SK-N-SH (cell line): ENCODE data around the gene DENND2A. TPM values are rescaled to one million over a fixed set of nuclear protein-coding genes. Genes with fewer than 3 reads are reported as not detected.

Experiments
- CTCF ChIA-PET: fragments of 300-600, 350-600 bp; formaldehyde crosslinking; extraction: SDS; loops from one replicate; lab custom pipeline; 2021; lab: Yijun Ruan, JAX
- POLR2A ChIA-PET: fragments of 350-600 bp; sonication (Branson Sonifier 250); formaldehyde crosslinking; extraction: SDS; loops from one replicate; lab custom pipeline; 2020; ENCODE audit warnings: antibody characterized with exemption, inconsistent platforms; lab: Yijun Ruan, JAX
- DNase-seq: peaks from one replicate; pipeline ENCODE4 v3.0.0; 2012
- H2AFZ ChIP-seq: fragments of 200-600 bp; sonication (generic); 2 replicates; pipeline ENCODE4 v1.8.1; 2016; ENCODE audit warnings: antibody characterized with exemption, mild to moderate bottlenecking, low read depth
- H3F3A ChIP-seq: fragments of 200-600 bp; sonication (generic); replicated peaks from 2 replicates; pipeline ENCODE3; 2016; ENCODE audit warnings: antibody characterized with exemption, mild to moderate bottlenecking; ENCODE audit not compliant: insufficient read depth
- H3K27ac ChIP-seq, 2 experiments: fragments of 200-500 bp in 1 of 2; fragments of 200-600 bp in 1 of 2; sonication (Bioruptor generic) in 1 of 2; sonication (generic), shearing (Covaris generic) in 1 of 2; 2 replicates each; pipeline versions ENCODE4 v1.5.1 to v1.6.1; 2014 to 2016; ENCODE audit warnings: low read depth in 2 of 2, inconsistent platforms in 1 of 2, low read length in 1 of 2, mild to moderate bottlenecking in 1 of 2, mixed read lengths in 1 of 2
- H3K27me3 ChIP-seq: fragments of 200-600 bp; sonication (generic), shearing (Covaris generic); 2 replicates; pipeline ENCODE4 v1.6.1; 2016; ENCODE audit warnings: mixed run types; ENCODE audit not compliant: insufficient read depth
- H3K36me3 ChIP-seq, 2 experiments: fragments of 200-500 bp in 1 of 2; fragments of 200-600 bp in 1 of 2; sonication (Bioruptor generic) in 1 of 2; sonication (generic) in 1 of 2; replicated peaks in 1 of 2; 2 replicates each; pipeline versions ENCODE3 to v1.5.1; 2014 to 2016; ENCODE audit warnings: low read length in 1 of 2, mild to moderate bottlenecking in 1 of 2; ENCODE audit not compliant: insufficient read depth in 2 of 2, control insufficient read depth in 1 of 2
- H3K4me1 ChIP-seq, 2 experiments: fragments of 200-500 bp in 1 of 2; fragments of 200-600 bp in 1 of 2; sonication (Bioruptor generic) in 1 of 2; sonication (generic), shearing (Covaris generic) in 1 of 2; 2 replicates each; pipeline versions ENCODE4 v1.5.1 to v1.6.1; 2014 to 2016; ENCODE audit warnings: low read depth in 1 of 2, low read length in 1 of 2, mixed run types in 1 of 2; ENCODE audit not compliant: insufficient read depth in 2 of 2, control insufficient read depth in 1 of 2
- H3K4me2 ChIP-seq: fragments of 200-600 bp; sonication (generic), shearing (Covaris generic); 2 replicates; pipeline ENCODE4 v1.6.1; 2017; ENCODE audit warnings: mixed run types
- H3K4me3 ChIP-seq, 2 experiments: fragments of 200-500 bp in 1 of 2; fragments of 200-600 bp in 1 of 2; sonication (Bioruptor generic) in 1 of 2; sonication (generic), shearing (Covaris generic) in 1 of 2; 2 replicates each; pipeline versions ENCODE4 v1.5.1 to v1.8.1; 2014 to 2016; ENCODE audit warnings: low read depth in 2 of 2, inconsistent platforms in 1 of 2, low read length in 1 of 2, mild to moderate bottlenecking in 1 of 2, mixed read lengths in 1 of 2, moderate library complexity in 1 of 2
- H3K79me2 ChIP-seq: fragments of 200-600 bp; sonication (generic); 2 replicates; pipeline ENCODE4 v1.8.1; 2017; ENCODE audit warnings: mild to moderate bottlenecking; ENCODE audit not compliant: insufficient read depth
- H3K9ac ChIP-seq: fragments of 200-600 bp; sonication (generic); 2 replicates; pipeline ENCODE4 v1.6.1; 2017; ENCODE audit warnings: mixed run types
- H3K9me2 ChIP-seq: fragments of 200-600 bp; sonication (generic); 2 replicates; pipeline ENCODE4 v1.6.1; 2017; ENCODE audit warnings: mixed run types
- H3K9me3 ChIP-seq: fragments of 200-600 bp; sonication (generic); 2 replicates; pipeline ENCODE4 v1.6.1; 2017; ENCODE audit warnings: mixed run types, mild to moderate bottlenecking, moderate library complexity
- H4K20me1 ChIP-seq: fragments of 200-600 bp; sonication (generic); 2 replicates; pipeline ENCODE4 v1.6.1; 2017; ENCODE audit warnings: mild to moderate bottlenecking, mixed run types; ENCODE audit not compliant: insufficient read depth
- CHD2 ChIP-seq: fragments of 150-350 bp; IDR thresholded peaks from 2 replicates; pipeline ENCODE4 v1.6.1; 2018; ENCODE audit warnings: low read length; ENCODE audit not compliant: partially characterized antibody
- GABPA ChIP-seq: IDR thresholded peaks from 2 replicates; pipeline ENCODE4 v1.4.0; 2012; ENCODE audit warnings: low read depth, mild to moderate bottlenecking
- GATA2 ChIP-seq: sonication (generic); formaldehyde crosslinking; IDR thresholded peaks from 2 replicates; pipeline ENCODE4 v1.5.0; 2020; ENCODE audit warnings: mild to moderate bottlenecking, missing genetic modification reagents
- MAX ChIP-seq: IDR thresholded peaks from 2 replicates; pipeline ENCODE4 v1.4.0; 2012; ENCODE audit warnings: low read depth
- MEF2A ChIP-seq: IDR thresholded peaks from 2 replicates; pipeline ENCODE4 v1.4.0; 2012; ENCODE audit warnings: low read depth, borderline replicate concordance
- MXI1 ChIP-seq: IDR thresholded peaks from 2 replicates; pipeline ENCODE4 v1.6.1; 2012; ENCODE audit warnings: mild to moderate bottlenecking, low read depth, low read length, improper control_type of control experiment
- NRF1 ChIP-seq: IDR thresholded peaks from 2 replicates; pipeline ENCODE4 v1.6.1; 2012; ENCODE audit warnings: low read depth, mild to moderate bottlenecking, low read length
- POLR2AphosphoS5 ChIP-seq: IDR thresholded peaks from 2 replicates; pipeline ENCODE4 v1.6.1; 2012; ENCODE audit warnings: low read depth, low read length
- RAD21 ChIP-seq: IDR thresholded peaks from 2 replicates; pipeline ENCODE4 v1.6.1; 2012; ENCODE audit warnings: mild to moderate bottlenecking, low read length
- RCOR1 ChIP-seq: fragments of 150-350 bp; IDR thresholded peaks from 2 replicates; pipeline ENCODE4 v1.6.1; 2017; ENCODE audit warnings: antibody characterized with exemption, low read length
- REST ChIP-seq: IDR thresholded peaks from 2 replicates; pipeline ENCODE4 v1.6.1; 2012; ENCODE audit warnings: mild to moderate bottlenecking, low read depth, low read length, moderate library complexity
- RFX5 ChIP-seq: IDR thresholded peaks from 2 replicates; pipeline ENCODE4 v1.6.1; 2012; ENCODE audit warnings: mild to moderate bottlenecking, improper control_type of control experiment, low read length
- TAF1 ChIP-seq: IDR thresholded peaks from 2 replicates; pipeline ENCODE4 v1.6.1; 2012; ENCODE audit warnings: low read depth, mild to moderate bottlenecking, low read length, moderate library complexity, borderline replicate concordance
- USF1 ChIP-seq: IDR thresholded peaks from 2 replicates; pipeline ENCODE4 v1.4.0; 2012; ENCODE audit warnings: low read depth, borderline replicate concordance
- ZBTB33 ChIP-seq: IDR thresholded peaks from 2 replicates; pipeline ENCODE4 v1.4.0; 2012; ENCODE audit warnings: low read depth, borderline replicate concordance
- WGBS: methylation state at CpG from one replicate; pipeline ENCODE4 v1.1.6; 2017; ENCODE audit warnings: low lambda C conversion rate; 5-methylcytosine and 5-hydroxymethylcytosine counted together
- polyA plus RNA-seq, 3 experiments: library from polyadenylated mRNA; depleted of rRNA; stranded (reverse); fragments of >200 nt; gene quantifications; 2 replicates each; pipeline ENCODE4 v1.2.3, GENCODE V29; 2012

Gene DENND2A
- polyA plus RNA-seq, 1 of the 3 experiments (the other 2 are of a cell fraction): 3.5 TPM

GRCh38 chr7:140689199-140690152, 48.9 kb upstream of the DENND2A start (continued):
- TF ChIP-seq ZBTB33: no peak
- no peak for TF ChIP-seq RFX5
- TF ChIP-seq GABPA: no peak
- TF ChIP-seq NRF1: no peak
- TF ChIP-seq MXI1: no peak
- no peak for TF ChIP-seq RCOR1
- TF ChIP-seq CHD2: no peak
- TF ChIP-seq POLR2AphosphoS5: no peak

GRCh38 chr7:140688341-140688740, 47.7 kb upstream of the DENND2A start:
- H3K9ac ChIP-seq: no peak overlapping the region
- no peak overlapping the region for H3K4me3 ChIP-seq
- H3K4me1 ChIP-seq: no peaks in the 10 kb centered on the region
- H3F3A ChIP-seq: no peaks in the 10 kb centered on the region
- H4K20me1 ChIP-seq: no peaks in the 10 kb centered on the region
- ChIA-PET POLR2A (no interaction called here), CTCF (interaction anchor here (1.0 kb wide), 1 partner anchor 207 kb away, joined by 3 read pairs; no protein-coding TSS in a partner anchor)
- H3K9me3 ChIP-seq: no peaks in the 10 kb centered on the region
- 89% methylated on average over 6 of the region's 6 CpGs for WGBS
- no peaks in the 10 kb centered on the region for H3K79me2 ChIP-seq
- H3K9me2 ChIP-seq: no peaks in the 10 kb centered on the region
- DNase-seq: no peak
- no peak overlapping the region for H3K4me2 ChIP-seq
- peaks cover 5 to 11% of the 10 kb centered on the region in 2 experiments for H3K36me3 ChIP-seq
- H3K27me3 ChIP-seq: no peaks in the 10 kb centered on the region
- no peak overlapping the region for H2AFZ ChIP-seq
- no peak overlapping the region for H3K27ac ChIP-seq
- TF ChIP-seq GATA2 (no peak), REST (no peak), MAX (no peak), USF1 (no peak), TAF1 (no peak), MEF2A (no peak), RAD21 (no peak)
